ENCODE results near the gene MBOAT7.

MBOAT7 gene

DNA sequence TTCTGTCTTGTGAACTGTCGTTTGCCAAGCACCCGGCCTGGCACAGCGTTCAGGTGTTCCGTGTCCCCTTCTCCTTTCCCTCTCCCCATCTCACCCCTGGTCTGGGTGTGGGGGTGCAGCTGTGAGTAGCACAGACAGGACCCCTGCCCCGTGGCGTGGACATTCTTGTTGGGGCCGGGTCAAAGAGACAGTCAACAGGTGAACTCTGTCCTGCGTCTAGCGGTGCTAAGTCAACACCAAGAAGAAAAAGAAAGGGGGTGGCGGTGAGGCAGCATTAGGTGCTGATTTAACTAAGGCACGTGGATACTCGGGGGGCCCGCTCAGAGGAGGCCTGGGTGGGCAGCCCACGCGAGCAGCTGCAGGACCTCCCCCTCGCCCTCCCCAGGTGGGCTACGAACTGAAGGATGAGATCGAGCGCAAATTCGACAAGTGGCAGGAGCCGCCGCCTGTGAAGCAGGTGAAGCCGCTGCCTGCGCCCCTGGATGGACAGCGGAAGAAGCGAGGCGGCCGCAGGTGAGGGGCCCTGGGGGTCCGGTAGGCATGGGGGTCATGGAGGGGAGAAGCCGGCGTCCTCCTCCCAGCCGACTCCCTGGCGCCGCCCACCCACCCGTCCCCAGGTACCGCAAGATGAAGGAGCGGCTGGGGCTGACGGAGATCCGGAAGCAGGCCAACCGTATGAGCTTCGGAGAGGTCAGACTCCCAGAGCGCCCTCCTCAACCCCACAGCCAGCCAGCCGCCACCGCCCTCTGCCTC is 61.5 kb downstream of the MBOAT7 start:
- Mint-ChIP-seq H3K27ac (no peak overlapping the region), H3K4me1 (ENCODE audit: low read depth) (no peaks in the 10 kb centered on the region), H3K9me3 (no peaks in the 10 kb centered on the region), H3K4me3 (no peak overlapping the region), H3K27me3 (no peaks in the 10 kb centered on the region), H3K36me3 (ENCODE audit: low read depth) (peaks cover 94% of the 10 kb centered on the region)
- intact Hi-C loops (cut with micrococcal nuclease) = no loop called here

DNA sequence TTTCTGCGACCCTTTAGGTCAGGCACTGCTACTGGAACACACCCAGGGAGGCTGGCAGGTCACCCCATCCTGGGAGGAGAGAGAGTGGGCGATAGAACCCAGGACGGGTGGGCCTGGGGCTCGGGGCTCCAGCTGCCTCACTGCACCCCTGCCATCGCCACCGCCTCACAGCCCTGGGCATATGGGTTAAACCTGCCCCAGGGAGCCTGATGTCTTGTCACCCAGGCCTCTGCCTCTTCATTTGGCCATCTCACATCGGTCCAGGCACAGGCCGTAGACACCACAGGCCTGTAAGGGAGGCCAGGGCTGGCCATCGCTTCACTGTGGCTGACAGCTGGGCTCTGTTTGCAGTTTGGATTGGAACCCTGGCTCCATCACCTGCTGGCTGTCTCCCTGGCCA is 63.7 kb downstream of the MBOAT7 start:
- no peak overlapping the region for H3K27ac Mint-ChIP-seq
- H3K9me3 Mint-ChIP-seq = no peaks in the 10 kb centered on the region
- intact Hi-C loops (cut with micrococcal nuclease) = no loop called here
- H3K36me3 Mint-ChIP-seq (ENCODE audit: low read depth) = peaks cover 98% of the 10 kb centered on the region
- no peaks in the 10 kb centered on the region for H3K4me1 Mint-ChIP-seq (ENCODE audit: low read depth)
- no peak overlapping the region for H3K4me3 Mint-ChIP-seq
- no peaks in the 10 kb centered on the region for H3K27me3 Mint-ChIP-seq

DNA sequence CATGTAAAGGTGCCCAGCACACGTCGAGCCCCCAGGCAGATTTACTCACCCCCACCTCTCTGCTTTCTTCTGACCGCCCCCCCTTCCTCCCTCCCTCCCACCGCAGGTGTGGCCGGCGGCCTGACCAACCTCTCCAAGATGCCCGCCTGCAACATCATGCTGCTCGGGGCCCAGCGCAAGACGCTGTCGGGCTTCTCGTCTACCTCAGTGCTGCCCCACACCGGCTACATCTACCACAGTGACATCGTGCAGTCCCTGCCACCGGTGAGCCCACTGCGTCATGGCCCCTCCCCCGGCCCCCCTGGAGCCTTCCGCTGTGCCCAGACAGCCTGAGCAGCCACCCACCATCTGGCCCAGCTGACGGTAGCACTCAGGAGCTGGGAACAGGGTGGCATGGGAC is 65.0 kb downstream of the MBOAT7 start:
- no peak overlapping the region for H3K27ac Mint-ChIP-seq
- H3K27me3 Mint-ChIP-seq = no peaks in the 10 kb centered on the region
- H3K36me3 Mint-ChIP-seq (ENCODE audit: low read depth) = peaks cover 100% of the 10 kb centered on the region
- H3K9me3 Mint-ChIP-seq = no peaks in the 10 kb centered on the region
- no peak overlapping the region for H3K4me3 Mint-ChIP-seq
- intact Hi-C loops (cut with micrococcal nuclease) = no loop called here
- H3K4me1 Mint-ChIP-seq (ENCODE audit: low read depth) = no peaks in the 10 kb centered on the region

- H3K4me3 Mint-ChIP-seq = no peak overlapping the region
- H3K4me1 Mint-ChIP-seq (ENCODE audit: low read depth) = no peaks in the 10 kb centered on the region
- no peak overlapping the region for H3K27ac Mint-ChIP-seq
- peaks cover 100% of the 10 kb centered on the region for H3K36me3 Mint-ChIP-seq (ENCODE audit: low read depth)
- H3K27me3 Mint-ChIP-seq = no peaks in the 10 kb centered on the region
- intact Hi-C loops (cut with micrococcal nuclease) = no loop called here
- no peaks in the 10 kb centered on the region for H3K9me3 Mint-ChIP-seq
Observed at GRCh38 chr19:54123682-54124081, 65.7 kb downstream of the MBOAT7 start.

Measured in dendritic cell treated with granulocyte-macrophage colony-stimulating factor and Interleukin-4, amounts not matched to agents 40 ng/mL and 50 ng/mL, for 4 days (primary cell).